GM19397 (cell line): Measurements from ENCODE around the gene DGUOK.
"Not testable (repeated sequence)": the region's sequence is repeated elsewhere in the genome, so short reads cannot be mapped to it uniquely, and the experiment has no call there.

ENCODE experiments used
- ATAC-seq: cut with Tn5 transposase; IDR thresholded peaks from one replicate; pipeline ENCODE4 v1.9.1; 2021; ENCODE audit warnings: mild to moderate bottlenecking, moderate library complexity; ENCODE audit not compliant: unreplicated experiment

Gene DGUOK

GRCh38 chr2:73919596-73920228, 7.0 kb upstream of the DGUOK start:
- no peak for ATAC-seq

- ATAC-seq: no peak
Measured at GRCh38 chr2:73920577-73921545, 5.8 kb upstream of the DGUOK start.

- ATAC-seq: no peak
Measured at GRCh38 chr2:73921581-73921980, 5.1 kb upstream of the DGUOK start.

GRCh38 chr2:73922681-73923080, 4.0 kb upstream of the DGUOK start:
- ATAC-seq: no peak

- ATAC-seq: no peak
Measured at GRCh38 chr2:73925033-73925704, 1.5 kb upstream of the DGUOK start.

- ATAC-seq: no peak
Measured at GRCh38 chr2:73925853-73926492, 707 bp upstream of the DGUOK start.

GRCh38 chr2:73927344-73927743, 664 bp downstream of the DGUOK start:
- ATAC-seq: no peak

GRCh38 chr2:73928963-73929347, 2.3 kb downstream of the DGUOK start:
- ATAC-seq: no peak

GRCh38 chr2:73930386-73930785, 3.7 kb downstream of the DGUOK start:
- ATAC-seq: no peak

GRCh38 chr2:73931531-73932500, 5.1 kb downstream of the DGUOK start:
- ATAC-seq: no peak

- ATAC-seq: no peak
Measured at GRCh38 chr2:73933194-73933593, 6.5 kb downstream of the DGUOK start.

- ATAC-seq: no peak
Measured at GRCh38 chr2:73935641-73936040, 9.0 kb downstream of the DGUOK start.

- ATAC-seq: no peak
Measured at GRCh38 chr2:73937103-73937885, 10.6 kb downstream of the DGUOK start.

GRCh38 chr2:73937899-73938298, 11.2 kb downstream of the DGUOK start:
- no peak for ATAC-seq

- no peak for ATAC-seq
Measured at GRCh38 chr2:73938718-73939352, 12.2 kb downstream of the DGUOK start.

- no peak for ATAC-seq
Measured at GRCh38 chr2:73939419-73939818, 12.7 kb downstream of the DGUOK start.

GRCh38 chr2:73940066-73940465, 13.4 kb downstream of the DGUOK start:
- not testable (repeated sequence) for ATAC-seq

- no peak for ATAC-seq
Measured at GRCh38 chr2:73942664-73943063, 16.0 kb downstream of the DGUOK start.

- ATAC-seq: no peak
Measured at GRCh38 chr2:73944714-73945113, 18.0 kb downstream of the DGUOK start.
